Stimulated activated CD4-positive, alpha-beta T cell treated with anti-CD3 and anti-CD28 coated beads, Interleukin-4, amount 100 ng/mL, for 48 hours (primary cell): ENCODE results near the gene ANAPC16.
A peak's percentile ranks its signal among the peaks of the same experiment; 100 is the strongest.
"Not testable (repeated sequence)": the region's sequence is repeated elsewhere in the genome, so short reads cannot be mapped to it uniquely, and the experiment has no call there.

Experiments used
- DNase-seq, 2 donors: peaks; one replicate each; pipeline ENCODE4 v3.0.0-alpha.2; 2020; ENCODE audit warnings: low read depth in 2 of 2

Gene ANAPC16

GRCh38 chr10:72263613-72264241 is 47.9 kb downstream of the ANAPC16 start:
- DNase-seq: no peak

DNA sequence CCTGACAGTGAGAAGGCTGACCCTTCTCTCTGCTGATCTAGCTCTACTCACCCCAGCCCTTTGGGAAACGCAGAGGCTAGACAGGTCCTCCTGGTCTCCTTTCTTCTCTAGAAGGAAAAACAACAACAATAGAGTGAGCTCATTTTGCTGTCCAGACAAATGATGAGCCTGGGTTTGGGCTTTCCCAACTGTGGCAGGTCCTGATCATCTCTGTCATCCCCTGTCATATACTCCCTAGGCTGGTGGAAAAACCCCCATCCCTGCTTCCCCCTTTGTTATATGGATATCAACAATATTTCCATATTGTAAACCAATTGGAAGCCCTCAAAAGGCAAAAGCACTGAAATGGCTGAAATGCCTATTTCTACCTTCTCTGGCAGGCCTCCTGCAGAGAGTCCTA is 48.7 kb downstream of the ANAPC16 start:
- DNase-seq: no peak

GRCh38 chr10:72265508-72265907 is 49.7 kb downstream of the ANAPC16 start:
- no peak for DNase-seq

GRCh38 chr10:72265990-72266865 is 50.4 kb downstream of the ANAPC16 start:
- DNase-seq: no peak

DNA sequence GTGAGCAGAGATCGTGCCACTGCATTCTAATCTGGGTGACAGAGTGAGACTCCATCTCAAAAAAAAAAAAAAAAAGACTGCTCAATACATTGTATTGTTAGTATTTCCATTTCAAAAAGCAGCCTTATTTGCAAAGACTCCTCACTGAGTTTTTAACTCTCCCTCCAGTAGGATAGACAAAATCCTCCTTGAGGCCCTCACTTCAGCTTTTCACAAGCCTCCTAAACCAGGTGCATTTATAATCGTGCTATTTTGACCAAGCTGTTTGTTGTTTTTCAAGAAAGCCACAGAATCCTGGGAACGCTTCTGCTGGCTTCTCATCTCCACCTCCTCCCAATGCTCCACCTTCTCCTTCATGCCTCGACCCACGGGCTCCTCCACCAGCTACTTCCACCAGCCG is 51.6 kb downstream of the ANAPC16 start:
- no peak for DNase-seq

- DNase-seq: no peak
Observed at GRCh38 chr10:72267819-72268399, 52.1 kb downstream of the ANAPC16 start.

GRCh38 chr10:72268475-72269200 is 52.8 kb downstream of the ANAPC16 start:
- not testable (repeated sequence) for DNase-seq

DNA sequence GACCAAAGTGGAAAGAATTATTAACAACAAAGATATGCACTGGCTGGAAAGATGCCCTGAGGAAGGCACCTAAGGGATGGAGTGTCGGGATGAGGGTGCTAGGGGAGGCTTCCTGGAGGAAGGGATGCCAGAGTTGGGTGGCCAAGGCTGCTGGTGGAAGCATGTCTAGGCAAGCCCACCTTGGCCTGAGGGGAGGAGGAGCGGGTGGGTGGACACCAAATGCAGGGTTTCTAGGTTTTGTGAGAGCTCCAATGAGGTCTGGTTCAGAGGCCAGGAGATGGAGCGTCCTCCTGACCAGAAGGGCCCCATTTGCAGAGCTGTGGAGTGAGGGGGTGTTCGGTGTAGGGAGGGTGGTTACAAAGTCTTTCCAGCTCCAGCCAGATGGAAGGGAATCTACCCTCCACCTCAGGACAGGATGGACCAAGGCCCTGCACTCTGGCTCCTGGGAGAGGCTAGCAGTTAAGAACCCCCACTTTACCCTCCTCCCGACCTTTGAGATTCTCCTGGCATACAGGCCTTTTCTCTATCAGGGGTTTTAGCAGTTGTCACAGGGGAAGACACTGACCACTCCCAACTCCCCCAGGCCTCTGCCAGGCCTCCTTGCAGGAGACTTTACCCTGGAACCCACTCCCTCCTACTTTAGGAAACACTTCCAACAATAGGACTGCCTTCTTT is 54.9 kb downstream of the ANAPC16 start:
- no peak for DNase-seq

DNA sequence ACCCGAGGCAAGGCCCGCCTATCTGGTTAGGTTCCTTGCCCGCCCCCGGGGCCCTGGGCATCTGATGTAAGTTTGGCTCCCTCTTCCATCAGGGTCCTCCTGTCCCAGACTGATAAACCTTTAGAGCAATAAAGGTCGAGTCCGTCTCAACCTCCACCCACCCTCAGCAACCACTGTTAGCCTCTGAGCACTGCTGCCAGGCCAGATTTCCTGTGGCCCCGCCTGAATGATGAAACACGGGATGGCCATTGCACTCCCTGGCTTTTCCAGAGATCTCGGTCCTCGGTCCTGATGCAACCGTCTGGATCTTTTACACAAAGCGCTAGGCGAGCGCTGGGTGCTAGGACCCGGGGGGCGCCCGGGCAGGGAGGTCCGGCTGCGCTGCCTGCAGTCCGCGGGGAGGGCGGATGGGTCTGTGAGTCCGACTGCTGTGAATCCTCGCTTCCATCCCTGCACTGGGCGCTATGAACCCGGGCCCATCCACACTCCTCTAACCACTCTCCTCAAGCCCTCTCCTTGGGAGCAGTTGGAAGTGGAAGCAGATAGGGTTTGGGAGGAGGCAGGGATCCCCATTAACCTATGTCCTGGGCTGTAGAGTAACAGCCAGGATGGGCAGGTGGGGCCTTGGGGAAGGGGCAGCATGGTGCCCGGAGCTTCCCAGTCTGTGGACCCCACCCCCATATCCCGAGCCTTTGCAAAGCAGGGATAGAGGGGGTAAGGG is 57.0 kb downstream of the ANAPC16 start:
- DNase-seq: no peak

DNA sequence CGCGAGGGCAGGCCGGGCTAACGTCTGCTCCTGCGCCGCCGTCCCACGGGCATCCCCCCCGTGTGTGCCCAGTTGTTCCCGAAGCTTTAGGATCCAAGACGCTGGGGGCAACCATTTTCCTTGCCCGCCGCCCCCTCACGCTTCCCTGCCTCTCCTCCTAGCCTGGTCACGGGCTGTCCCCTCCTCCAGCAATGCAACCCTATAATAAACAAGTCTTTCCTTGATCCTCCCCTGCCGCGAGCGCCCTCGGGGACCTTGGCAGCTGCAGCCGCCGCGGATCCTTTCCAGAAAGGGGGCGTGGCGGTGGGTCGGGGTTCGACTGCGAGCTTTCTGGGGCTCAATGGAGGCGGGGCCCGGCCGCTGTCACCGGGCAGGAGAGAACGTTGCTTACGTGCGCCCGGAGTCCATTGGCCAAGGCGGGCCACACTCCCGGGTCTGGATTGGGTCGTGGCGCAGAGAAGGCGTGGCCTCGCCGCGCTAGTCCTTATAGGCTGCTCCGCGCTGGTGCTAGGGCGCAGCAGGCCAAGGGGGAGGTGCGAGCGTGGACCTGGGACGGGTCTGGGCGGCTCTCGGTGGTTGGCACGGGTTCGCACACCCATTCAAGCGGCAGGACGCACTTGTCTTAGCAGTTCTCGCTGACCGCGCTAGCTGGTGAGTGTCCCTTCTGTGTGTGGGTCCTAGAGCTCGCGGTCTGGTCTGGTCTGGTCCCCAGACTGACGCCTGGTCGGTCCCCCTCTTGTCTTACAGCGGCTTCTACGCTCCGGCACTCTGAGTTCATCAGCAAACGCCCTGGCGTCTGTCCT is 57.8 kb downstream of the ANAPC16 start, which contains the start of gene DDIT4:
Gene DDIT4, plus strand, starts transcription at position 515 of the 803 bp plus-strand sequence. CDS start 293 bp downstream, outside the sequence.
- peak; percentile 96 to 99 for DNase-seq

- no peak for DNase-seq
Observed at GRCh38 chr10:72274213-72274729, 58.5 kb downstream of the ANAPC16 start.

GRCh38 chr10:72274730-72275350 is 59.0 kb downstream of the ANAPC16 start:
- DNase-seq: peak in 1 of 2 donors; percentile 67

DNA sequence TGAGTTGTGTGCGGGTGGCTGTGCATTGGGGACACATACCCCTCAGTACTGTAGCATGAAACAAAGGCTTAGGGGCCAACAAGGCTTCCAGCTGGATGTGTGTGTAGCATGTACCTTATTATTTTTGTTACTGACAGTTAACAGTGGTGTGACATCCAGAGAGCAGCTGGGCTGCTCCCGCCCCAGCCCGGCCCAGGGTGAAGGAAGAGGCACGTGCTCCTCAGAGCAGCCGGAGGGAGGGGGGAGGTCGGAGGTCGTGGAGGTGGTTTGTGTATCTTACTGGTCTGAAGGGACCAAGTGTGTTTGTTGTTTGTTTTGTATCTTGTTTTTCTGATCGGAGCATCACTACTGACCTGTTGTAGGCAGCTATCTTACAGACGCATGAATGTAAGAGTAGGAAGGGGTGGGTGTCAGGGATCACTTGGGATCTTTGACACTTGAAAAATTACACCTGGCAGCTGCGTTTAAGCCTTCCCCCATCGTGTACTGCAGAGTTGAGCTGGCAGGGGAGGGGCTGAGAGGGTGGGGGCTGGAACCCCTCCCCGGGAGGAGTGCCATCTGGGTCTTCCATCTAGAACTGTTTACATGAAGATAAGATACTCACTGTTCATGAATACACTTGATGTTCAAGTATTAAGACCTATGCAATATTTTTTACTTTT is 59.7 kb downstream of the ANAPC16 start:
- no peak for DNase-seq

DNA sequence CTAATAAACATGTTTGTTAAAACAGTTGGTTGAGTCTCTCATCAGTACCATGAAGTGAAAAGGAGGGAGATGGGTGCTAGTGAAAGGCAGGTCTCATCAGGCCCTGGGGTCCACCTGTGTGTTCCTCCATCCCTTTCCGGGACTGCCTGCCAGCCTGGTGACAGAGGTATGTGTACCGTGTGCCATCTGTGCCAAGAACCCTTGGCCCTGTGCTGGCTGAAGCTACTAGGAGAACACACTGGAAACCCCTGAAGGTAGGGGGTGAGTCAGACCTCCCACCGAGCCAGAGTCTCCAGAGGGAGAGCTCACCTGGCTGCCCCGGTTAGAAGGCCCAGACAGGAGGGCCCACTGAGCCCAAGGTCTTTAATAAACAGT is 60.2 kb downstream of the ANAPC16 start:
- no peak for DNase-seq

- no peak for DNase-seq
Observed at GRCh38 chr10:72276421-72277339, 60.9 kb downstream of the ANAPC16 start.

DNA sequence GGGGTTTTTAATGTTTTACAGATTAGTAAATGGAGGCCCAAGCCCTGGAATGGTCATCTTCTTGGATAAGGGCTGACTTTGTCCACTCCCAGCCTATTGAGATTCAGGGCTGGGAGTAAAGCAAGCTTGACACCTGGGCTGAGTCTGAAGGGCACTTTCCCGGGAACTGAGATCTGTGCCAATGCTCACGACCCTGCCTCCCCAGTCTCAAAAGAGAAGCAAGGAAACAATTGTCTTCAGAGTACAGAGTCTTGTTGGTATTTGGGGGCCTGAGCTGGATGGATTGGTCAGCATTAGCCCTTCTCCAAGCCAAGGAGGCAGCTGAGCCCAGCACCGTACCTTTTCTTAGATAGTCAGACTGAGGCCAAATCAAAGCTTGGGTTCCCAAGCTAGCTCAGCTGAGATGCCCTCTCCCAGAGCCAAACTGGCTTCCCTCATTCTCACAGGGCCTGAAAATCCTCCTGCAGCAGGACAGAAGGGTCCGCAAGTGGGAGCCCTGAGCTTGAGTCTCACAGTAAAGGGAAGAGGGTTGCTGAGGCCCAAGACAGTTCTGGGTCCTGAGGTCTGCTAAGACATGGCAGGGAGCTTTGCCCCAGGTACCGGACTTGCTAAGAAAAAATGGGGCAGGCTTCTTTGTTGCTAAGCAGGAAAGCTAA is 61.7 kb downstream of the ANAPC16 start:
- DNase-seq: no peak
